Tibial artery (tissue), 4 donors: ENCODE results near the gene MBNL3.

Source experiments
- DNase-seq, 2 donors: peaks; one replicate each; pipeline ENCODE4 v3.0.0-alpha.2; 2019
- H3K27ac ChIP-seq, 2 donors: fragments of 200-600 bp; sonication (generic) in 1 of 2; 1 replicate in 1 of 2; 2 replicates in 1 of 2; pipeline ENCODE4 v1.5.1; 2018 to 2019; ENCODE audit warnings: mild to moderate bottlenecking in 1 of 2
- H3K27me3 ChIP-seq, 2 donors: fragments of 200-600 bp; sonication (generic) in 1 of 2; one replicate each; pipeline versions ENCODE4 v1.5.1 to v1.6.0; 2016 to 2019
- H3K36me3 ChIP-seq, 3 donors: fragments of 200-600 bp; sonication (generic) in 2 of 3; one replicate each; pipeline ENCODE4 v1.5.1; 2016 to 2019; ENCODE audit warnings: mild to moderate bottlenecking in 2 of 3
- H3K4me1 ChIP-seq, 4 donors: fragments of 200-600 bp; sonication (generic) in 2 of 4; 1 replicate in 3 of 4; 2 replicates in 1 of 4; pipeline ENCODE4 v1.5.1; 2016 to 2019
- H3K4me3 ChIP-seq, 2 donors: fragments of 200-600 bp; sonication (generic) in 1 of 2; 1 replicate in 1 of 2; 2 replicates in 1 of 2; pipeline ENCODE4 v1.5.1; 2018 to 2019; ENCODE audit warnings: mild to moderate bottlenecking in 2 of 2
- H3K9me3 ChIP-seq, 3 donors: fragments of 200-600 bp; sonication (generic) in 1 of 3; one replicate each; pipeline ENCODE4 v1.5.1; 2016 to 2019
- intact Hi-C: fragments of 100-400 bp; cut with DNase I; formaldehyde crosslinking; loops from one replicate; pipeline ENCODE4 v1.15.0; 2023; ENCODE audit warnings: low total_unique reads
- TF ChIP-seq, protein P1 (sequence below), 2 experiments: fragments of 200-600 bp in 1 of 2; fragments of 450-650 bp in 1 of 2; IDR thresholded peaks; one replicate each; pipeline ENCODE4 v1.5.1; 2017 to 2019; ENCODE audit warnings: antibody characterized with exemption in 2 of 2, mild to moderate bottlenecking in 1 of 2, moderate library complexity in 1 of 2

MBNL3 gene

DNA sequence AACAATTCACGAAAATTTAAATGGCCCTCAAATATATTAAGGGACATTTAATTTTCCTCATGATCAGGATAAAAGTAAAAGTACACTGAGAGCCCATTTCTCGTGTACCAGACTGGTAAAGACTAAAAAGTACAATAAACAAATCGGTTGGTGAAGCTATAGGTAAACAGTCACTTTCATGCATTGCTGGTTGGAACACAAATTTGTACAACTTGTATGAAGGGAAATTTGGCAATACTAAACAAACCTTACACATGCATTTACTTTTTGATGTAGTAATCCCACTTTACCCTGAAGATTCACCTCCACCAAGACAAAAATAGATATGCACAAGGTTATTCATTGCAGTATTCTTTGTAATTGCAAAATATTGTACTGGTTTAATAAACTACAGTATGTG lies 31.4 kb upstream of the MBNL3 start:
- no peaks in the 10 kb centered on the region for H3K9me3 ChIP-seq
- H3K4me3 ChIP-seq = no peak overlapping the region

DNA sequence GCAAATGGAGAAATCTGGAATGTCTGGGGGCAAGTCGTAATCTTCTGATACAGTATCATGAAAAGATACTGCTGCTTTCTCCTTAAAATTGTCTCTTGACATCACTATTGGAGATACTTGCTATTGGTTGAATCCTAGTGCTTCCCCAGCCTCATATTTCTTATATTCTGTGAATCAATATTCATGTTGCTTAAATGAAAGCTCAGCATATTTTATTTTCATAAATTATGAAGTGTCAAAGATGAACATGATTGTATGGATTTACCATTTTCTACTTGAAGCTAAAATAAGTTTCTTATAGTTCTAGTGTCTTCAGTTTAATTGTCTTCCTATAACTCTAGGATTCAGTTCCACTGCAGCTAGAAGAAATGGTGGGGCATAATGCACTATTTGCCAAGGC lies 29.6 kb upstream of the MBNL3 start:
- Histone ChIP-seq H3K36me3 (no peaks in the 10 kb centered on the region), H3K4me1 (no peaks in the 10 kb centered on the region), H3K9me3 (no peaks in the 10 kb centered on the region), H3K27ac (no peak overlapping the region), H3K27me3 (no peaks in the 10 kb centered on the region), H3K4me3 (no peak overlapping the region)
- TF ChIP-seq, protein P1, sequence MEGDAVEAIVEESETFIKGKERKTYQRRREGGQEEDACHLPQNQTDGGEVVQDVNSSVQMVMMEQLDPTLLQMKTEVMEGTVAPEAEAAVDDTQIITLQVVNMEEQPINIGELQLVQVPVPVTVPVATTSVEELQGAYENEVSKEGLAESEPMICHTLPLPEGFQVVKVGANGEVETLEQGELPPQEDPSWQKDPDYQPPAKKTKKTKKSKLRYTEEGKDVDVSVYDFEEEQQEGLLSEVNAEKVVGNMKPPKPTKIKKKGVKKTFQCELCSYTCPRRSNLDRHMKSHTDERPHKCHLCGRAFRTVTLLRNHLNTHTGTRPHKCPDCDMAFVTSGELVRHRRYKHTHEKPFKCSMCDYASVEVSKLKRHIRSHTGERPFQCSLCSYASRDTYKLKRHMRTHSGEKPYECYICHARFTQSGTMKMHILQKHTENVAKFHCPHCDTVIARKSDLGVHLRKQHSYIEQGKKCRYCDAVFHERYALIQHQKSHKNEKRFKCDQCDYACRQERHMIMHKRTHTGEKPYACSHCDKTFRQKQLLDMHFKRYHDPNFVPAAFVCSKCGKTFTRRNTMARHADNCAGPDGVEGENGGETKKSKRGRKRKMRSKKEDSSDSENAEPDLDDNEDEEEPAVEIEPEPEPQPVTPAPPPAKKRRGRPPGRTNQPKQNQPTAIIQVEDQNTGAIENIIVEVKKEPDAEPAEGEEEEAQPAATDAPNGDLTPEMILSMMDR (IDR thresholded peaks at IDR 0.05) = no peak
- no peak for DNase-seq
- intact Hi-C loops = no loop called here

More for the DNA sequence above, 31.4 kb upstream of the MBNL3 start:
- Histone ChIP-seq H3K36me3 (no peaks in the 10 kb centered on the region), H3K4me1 (no peaks in the 10 kb centered on the region), H3K27ac (no peak overlapping the region), H3K27me3 (no peaks in the 10 kb centered on the region)
- DNase-seq = no peak
- TF ChIP-seq, protein P1 (IDR thresholded peaks at IDR 0.05) = no peak
- intact Hi-C loops = no loop called here

DNA sequence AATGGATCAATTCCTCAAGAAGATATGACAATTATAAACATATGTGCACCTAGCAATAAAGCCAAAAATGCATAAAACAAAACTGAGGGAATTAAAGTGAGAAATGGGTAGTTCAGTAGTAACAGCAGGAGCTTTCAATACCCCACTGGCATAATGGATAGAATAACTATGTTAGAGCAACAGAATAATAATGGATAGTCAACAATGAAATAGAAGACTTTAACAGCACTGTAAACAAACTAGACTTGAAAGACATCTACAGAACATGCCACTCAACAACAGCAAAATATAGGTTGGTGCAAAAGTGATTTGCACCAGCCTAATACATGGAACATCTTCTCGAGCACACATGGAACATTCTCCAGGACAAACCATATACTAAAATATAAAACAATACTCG lies 20.0 kb upstream of the MBNL3 start:
- Histone ChIP-seq H3K27me3 (no peaks in the 10 kb centered on the region), H3K4me1 (no peaks in the 10 kb centered on the region), H3K4me3 (no peak overlapping the region), H3K27ac (no peak overlapping the region), H3K36me3 (no peaks in the 10 kb centered on the region), H3K9me3 (no peaks in the 10 kb centered on the region)
- no peak for DNase-seq
- TF ChIP-seq, protein P1 (IDR thresholded peaks at IDR 0.05) = no peak
- intact Hi-C loops = no loop called here

DNA sequence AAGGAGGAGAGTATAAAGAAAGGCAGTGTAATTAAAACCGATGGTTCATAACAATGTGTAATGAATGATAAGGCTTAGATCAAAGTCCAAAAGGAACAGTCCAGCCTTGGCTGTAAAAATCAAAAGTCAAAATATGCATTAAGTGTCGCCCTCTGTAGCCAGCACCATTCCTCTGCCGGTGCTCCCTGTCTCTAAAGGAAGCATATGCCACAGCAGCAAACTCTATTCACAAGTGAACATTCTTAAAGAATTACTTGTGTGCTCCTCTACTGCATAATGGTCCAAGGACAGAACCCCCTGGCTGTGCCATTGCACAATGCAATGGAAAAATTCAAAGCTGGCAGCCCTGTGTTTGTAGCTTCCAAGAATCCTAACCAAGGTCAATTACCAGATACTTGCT lies 16.3 kb upstream of the MBNL3 start:
- TF ChIP-seq, protein P1 (IDR thresholded peaks at IDR 0.05) = no peak

DNA sequence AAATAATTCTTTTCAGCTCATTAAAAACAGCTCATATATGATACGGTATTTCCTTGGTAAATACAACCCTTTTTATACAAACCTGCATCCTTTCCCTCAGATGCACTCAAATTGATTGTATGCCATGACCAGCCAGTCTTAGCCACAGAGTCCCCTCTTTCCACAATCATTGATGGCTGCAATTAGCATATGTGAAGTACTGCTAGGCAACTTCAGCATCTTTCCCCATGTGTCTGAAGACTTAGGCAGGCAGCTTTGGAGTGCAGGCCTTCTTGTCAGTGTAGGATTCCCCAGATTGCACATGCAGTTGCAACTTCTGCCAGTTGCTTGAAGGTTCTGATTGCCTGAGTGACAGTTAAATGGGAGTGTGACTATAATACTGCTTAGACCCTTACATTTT lies 15.6 kb upstream of the MBNL3 start:
- no peak for DNase-seq

More for the DNA sequence above, 16.3 kb upstream of the MBNL3 start:
- no peak overlapping the region for H3K4me3 ChIP-seq
- no peak overlapping the region for H3K27ac ChIP-seq
- H3K27me3 ChIP-seq = no peaks in the 10 kb centered on the region
- DNase-seq = peak; percentile 36 to 64
- intact Hi-C loops = no loop called here
- no peaks in the 10 kb centered on the region for H3K36me3 ChIP-seq
- no peaks in the 10 kb centered on the region for H3K4me1 ChIP-seq
- H3K9me3 ChIP-seq = no peaks in the 10 kb centered on the region

More for the DNA sequence above, 15.6 kb upstream of the MBNL3 start:
- intact Hi-C loops = no loop called here
- Histone ChIP-seq H3K4me1 (no peaks in the 10 kb centered on the region), H3K36me3 (no peaks in the 10 kb centered on the region), H3K9me3 (no peaks in the 10 kb centered on the region), H3K4me3 (no peak overlapping the region), H3K27ac (no peak overlapping the region), H3K27me3 (no peaks in the 10 kb centered on the region)
- TF ChIP-seq, protein P1 (IDR thresholded peaks at IDR 0.05) = no peak
